ENCODE measurements around the gene FAM111A. TPM values are rescaled to one million over a fixed set of nuclear protein-coding genes. Genes with fewer than 3 reads are reported as not detected.

Gene FAM111A
- total and polyA plus RNA-seq, 2 donors from 2014 or later: 14.2 to 42.2 TPM

- FAIRE-seq: no peak
- Histone ChIP-seq H3K4me3 (ENCODE audit: low read length in 3 of 3) (no peak overlapping the region), H3K9me3 (ENCODE audit: control insufficient read depth in 2 of 3, insufficient read depth in 1 of 3, low read length in 3 of 3) (no peaks in the 10 kb centered on the region), H3K36me3 (ENCODE audit: control insufficient read depth in 2 of 3, insufficient read depth in 3 of 3, low read length in 3 of 3) (peaks cover 0 to 10% (median 5%) of the 10 kb centered on the region in 3 donors), H3K9ac (ENCODE audit: low read length in 3 of 3) (no peak overlapping the region), H3K4me1 (ENCODE audit: control insufficient read depth in 2 of 3, insufficient read depth in 2 of 3, low read depth in 1 of 3, low read length in 3 of 3) (peaks cover 3 to 7% (median 3%) of the 10 kb centered on the region in 3 donors), H3K27ac (ENCODE audit: low read depth in 2 of 2, low read length in 2 of 2) (no peak overlapping the region), H3K27me3 (ENCODE audit: control insufficient read depth, insufficient read depth, low read length) (no peaks in the 10 kb centered on the region)
- TF ChIP-seq CTCF (IDR thresholded peaks at IDR 0.05; ENCODE audit: borderline replicate concordance, extremely low read depth, insufficient read depth): no peak
- DNase-seq: no peak
- intact Hi-C loops (cut with DNase I): no loop called here
These were observed 4.0 kb upstream of the FAM111A start for GRCh38 chr11:59138643-59139042.

- no peak for FAIRE-seq
- Histone ChIP-seq H3K9ac (ENCODE audit: low read length in 3 of 3) (no peak overlapping the region), H3K4me1 (ENCODE audit: control insufficient read depth in 2 of 3, insufficient read depth in 2 of 3, low read depth in 1 of 3, low read length in 3 of 3) (peaks cover 3 to 20% (median 14%) of the 10 kb centered on the region in 3 donors), H3K4me3 (ENCODE audit: low read length in 3 of 3) (no peak overlapping the region), H3K27me3 (ENCODE audit: control insufficient read depth, insufficient read depth, low read length) (no peaks in the 10 kb centered on the region), H3K9me3 (ENCODE audit: control insufficient read depth in 2 of 3, insufficient read depth in 1 of 3, low read length in 3 of 3) (no peaks in the 10 kb centered on the region), H3K36me3 (ENCODE audit: control insufficient read depth in 2 of 3, insufficient read depth in 3 of 3, low read length in 3 of 3) (peaks cover 0 to 5% (median 0%) of the 10 kb centered on the region in 3 donors), H3K27ac (ENCODE audit: low read depth in 2 of 2, low read length in 2 of 2) (no peak overlapping the region)
- TF ChIP-seq CTCF (IDR thresholded peaks at IDR 0.05; ENCODE audit: borderline replicate concordance, extremely low read depth, insufficient read depth): no peak
- no peak for DNase-seq
- intact Hi-C loops (cut with DNase I): no loop called here
These were observed 1.5 kb upstream of the FAM111A start for GRCh38 chr11:59141191-59141590.

- Histone ChIP-seq H3K4me1 (ENCODE audit: control insufficient read depth in 2 of 3, insufficient read depth in 2 of 3, low read depth in 1 of 3, low read length in 3 of 3) (peaks cover 3 to 17% (median 14%) of the 10 kb centered on the region in 3 donors), H3K36me3 (ENCODE audit: control insufficient read depth in 2 of 3, insufficient read depth in 3 of 3, low read length in 3 of 3) (peaks cover 0 to 5% (median 0%) of the 10 kb centered on the region in 3 donors), H3K27me3 (ENCODE audit: control insufficient read depth, insufficient read depth, low read length) (no peaks in the 10 kb centered on the region), H3K27ac (ENCODE audit: low read depth in 2 of 2, low read length in 2 of 2) (peak overlapping the region; percentile 96 to 99), H3K9ac (ENCODE audit: low read length in 3 of 3) (peak overlapping the region; percentile 4 to 86 (median 85)), H3K4me3 (ENCODE audit: low read length in 3 of 3) (peak overlapping the region; percentile 86 to 97 (median 94)), H3K9me3 (ENCODE audit: control insufficient read depth in 2 of 3, insufficient read depth in 1 of 3, low read length in 3 of 3) (no peaks in the 10 kb centered on the region)
- intact Hi-C loops (cut with DNase I): no loop called here
- no peak for TF ChIP-seq CTCF (IDR thresholded peaks at IDR 0.05; ENCODE audit: borderline replicate concordance, extremely low read depth, insufficient read depth)
- FAIRE-seq (no peak), DNase-seq (no peak)
These were observed 789 bp upstream of the FAM111A start for GRCh38 chr11:59141673-59142460.
